GM19468 (cell line): ENCODE results near the gene DENND2A.
"Not testable (repeated sequence)": the region's sequence is repeated elsewhere in the genome, so short reads cannot be mapped to it uniquely, and the experiment has no call there.

Experiments used
- ATAC-seq: cut with Tn5 transposase; IDR thresholded peaks from one replicate; pipeline ENCODE4 v1.9.1; 2021; ENCODE audit warnings: mild to moderate bottlenecking, moderate library complexity, moderate number of reproducible peaks; ENCODE audit not compliant: unreplicated experiment; ENCODE audit errors: extremely low read depth

Gene DENND2A

DNA sequence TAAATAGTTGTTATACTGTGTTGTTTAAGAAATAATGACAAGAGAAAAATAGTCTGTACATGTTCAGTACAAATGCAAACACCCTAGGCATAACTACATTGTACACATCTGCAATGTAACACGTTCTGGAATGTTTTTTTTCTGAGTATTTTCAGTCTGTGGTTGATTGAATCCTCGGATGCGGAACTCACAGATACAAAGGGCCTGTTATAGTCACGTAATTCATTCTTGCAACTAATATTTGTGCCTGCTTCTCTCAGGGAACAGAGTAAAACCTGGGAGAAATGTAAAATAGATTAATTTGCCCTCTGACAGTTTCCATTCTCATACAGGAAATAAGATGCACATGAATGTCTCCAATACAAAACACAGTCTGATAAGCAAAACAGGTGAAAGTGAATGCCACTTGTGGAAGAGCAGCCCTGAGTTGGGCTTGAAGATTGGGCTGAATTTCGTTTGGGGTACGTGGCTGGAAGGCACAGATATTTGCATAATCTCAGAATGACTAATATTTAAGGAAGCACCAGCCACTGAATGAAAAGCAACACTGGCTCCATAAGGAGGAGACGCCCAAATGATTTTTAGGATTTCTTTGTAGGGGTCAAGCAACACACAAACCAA, 19.1 kb downstream of the DENND2A start:
- no peak for ATAC-seq

DNA sequence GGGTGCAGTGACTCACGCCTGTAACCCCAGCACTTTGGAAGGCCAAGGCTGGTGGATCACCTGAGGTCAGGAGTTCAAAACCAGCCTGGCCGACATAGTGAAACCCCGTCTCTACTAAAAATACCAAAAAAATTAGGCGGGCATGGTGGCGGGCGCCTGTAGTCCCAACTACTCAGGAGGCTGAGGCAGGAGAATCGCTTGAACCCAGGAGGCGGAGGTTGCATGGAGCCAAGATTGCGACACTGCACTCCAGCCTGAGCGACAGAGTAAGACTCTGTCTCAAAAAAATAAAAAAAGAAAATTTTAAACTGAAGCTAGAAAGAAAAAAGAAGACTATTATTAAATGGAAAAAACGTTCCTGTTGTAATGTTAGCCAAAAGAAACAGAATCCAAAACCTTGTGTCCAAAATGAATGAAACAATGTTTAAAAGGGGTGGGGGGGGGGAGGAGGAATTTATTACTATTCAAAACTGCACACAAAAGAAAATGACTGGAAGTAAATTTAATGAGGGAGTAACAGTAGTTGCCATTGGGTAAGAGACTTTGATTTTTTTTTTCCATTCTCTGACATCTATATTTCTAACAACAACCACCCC, 20.6 kb downstream of the DENND2A start:
- ATAC-seq = not testable (repeated sequence)

DNA sequence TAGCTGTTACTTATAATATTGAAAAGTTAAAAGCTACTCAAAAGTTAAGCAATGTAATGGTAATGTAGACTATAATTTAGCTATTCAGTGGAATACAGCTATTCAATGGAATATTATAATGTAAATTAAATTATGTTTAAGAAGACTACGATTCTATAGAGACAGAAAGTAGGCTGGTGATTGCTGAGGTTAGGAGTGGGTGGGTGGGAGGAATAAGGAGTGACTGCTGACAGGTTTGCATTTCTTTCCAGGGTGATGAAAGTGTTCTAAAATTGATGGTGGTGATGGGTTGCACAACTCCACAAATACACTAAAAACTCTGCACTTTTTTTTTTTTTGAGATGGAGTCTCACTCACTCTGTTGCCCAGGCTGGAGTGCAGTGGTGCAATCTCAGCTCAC, 21.4 kb downstream of the DENND2A start:
- no peak for ATAC-seq

DNA sequence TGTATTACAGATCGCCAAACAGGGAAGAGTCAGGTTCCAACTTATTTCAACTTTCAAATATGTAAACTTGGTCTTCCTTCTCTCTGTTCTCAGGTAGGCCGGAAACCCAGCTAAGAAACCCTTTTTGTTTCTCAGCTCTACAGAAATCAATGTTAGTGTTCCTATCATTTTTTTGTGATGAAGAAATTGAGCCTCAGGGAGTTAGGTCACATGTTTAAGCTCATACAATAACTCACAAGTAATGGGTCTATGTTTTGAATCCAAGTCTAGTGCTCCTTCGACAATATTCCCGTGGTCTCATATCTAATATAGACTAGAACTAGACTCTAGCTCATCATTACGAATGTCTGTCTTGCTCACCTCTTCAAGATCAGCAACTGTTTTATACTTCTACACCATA, 22.3 kb downstream of the DENND2A start:
- no peak for ATAC-seq

DNA sequence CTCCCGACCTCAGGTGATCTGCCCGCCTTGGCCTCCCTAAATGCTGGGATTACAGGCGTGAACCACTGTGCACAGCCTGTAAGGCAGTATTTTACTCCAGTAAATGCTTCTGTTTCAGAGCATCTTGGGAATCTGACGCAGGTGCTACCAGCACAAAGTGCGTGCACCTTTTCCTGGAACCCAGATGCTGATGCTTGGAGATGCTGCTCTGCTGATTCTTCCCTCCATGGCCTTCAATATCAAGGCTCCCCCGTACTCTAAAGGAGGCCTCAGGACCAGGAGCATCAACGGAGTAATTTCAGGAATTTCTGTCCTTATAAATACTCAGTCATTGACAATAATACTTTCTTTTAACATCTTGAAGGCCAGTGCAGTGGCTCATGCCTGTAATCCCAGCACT, 23.5 kb downstream of the DENND2A start:
- no peak for ATAC-seq

DNA sequence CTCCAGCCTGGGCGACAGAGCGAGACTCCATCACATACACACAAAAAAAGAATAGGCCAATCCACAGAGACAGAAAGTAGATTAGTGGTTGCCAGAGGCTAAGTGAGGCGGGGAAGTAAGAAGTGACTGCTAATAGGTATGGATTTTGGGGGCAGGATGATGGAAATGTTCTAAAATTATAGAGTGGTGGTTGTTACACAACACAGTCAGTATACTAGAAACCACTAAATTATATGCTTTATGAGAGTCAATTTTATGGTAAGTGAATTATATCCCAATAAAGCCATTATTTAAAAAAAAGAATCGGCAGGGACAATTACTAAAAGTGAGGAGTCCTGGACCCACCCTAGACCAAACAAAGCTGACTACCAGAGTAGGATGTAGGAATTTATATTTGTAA, 24.3 kb downstream of the DENND2A start:
- no peak for ATAC-seq

DNA sequence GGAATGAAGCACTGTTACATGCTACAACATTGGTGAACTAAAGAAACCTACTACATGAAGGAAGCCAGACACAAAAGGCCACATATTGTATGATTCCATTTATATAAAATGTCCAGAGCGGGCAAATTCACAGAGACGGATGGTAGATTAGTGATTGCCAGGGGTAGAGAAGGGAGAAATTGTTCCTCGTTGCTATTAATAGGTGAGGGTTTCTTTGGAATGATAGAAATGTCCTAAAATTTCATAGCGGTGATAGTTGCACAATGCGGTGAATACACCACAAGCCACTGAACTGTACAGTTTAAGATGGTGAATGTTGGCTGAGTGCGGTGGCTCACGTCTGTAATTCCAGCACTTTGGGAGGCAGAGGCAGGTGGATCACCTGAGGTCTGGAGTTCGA, 29.0 kb downstream of the DENND2A start:
- no peak for ATAC-seq

DNA sequence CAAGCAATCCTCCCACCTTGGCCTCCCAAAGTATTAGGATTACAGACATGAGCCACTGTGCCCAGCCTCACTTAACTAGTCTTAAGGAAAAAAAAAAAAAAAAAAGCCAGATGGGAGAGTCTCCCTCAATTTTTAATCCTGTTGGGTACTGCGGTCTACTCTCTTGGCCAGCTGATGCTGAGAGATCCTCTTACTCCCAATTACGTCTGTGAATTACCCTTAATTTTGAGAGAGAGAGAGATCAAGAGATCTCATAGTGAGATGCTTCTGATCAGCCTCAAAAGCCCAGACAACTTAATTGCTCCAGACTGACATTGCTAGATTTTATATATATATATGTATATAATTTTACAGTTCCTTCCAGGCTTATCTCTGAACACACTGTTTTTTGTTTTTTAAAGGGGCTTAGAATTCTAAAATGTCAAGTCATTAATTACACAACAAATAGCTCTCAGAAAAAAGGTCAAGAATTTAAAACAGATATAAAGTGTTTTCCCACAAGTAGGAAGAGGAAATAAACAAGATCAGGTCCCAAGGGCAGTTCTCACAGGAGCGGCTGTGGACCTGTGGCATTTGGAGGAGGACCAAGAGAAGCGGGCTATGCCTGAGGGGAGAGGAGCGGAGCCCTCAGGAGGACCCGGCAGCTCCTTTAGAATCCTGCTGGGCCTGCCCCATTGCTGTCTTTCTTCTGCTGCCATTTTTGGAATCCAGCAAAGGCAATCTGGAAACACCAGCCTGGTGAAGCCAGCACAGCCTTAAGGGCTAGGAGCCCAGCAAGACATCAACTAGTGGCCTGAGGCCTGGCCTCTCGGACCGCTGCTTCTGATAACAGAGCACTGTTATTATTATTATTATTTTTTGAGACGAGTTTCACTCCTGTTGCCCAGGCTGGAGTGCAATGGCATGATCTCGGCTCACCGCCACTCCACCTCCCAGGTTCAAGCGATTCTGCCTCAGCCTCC, 30.1 kb downstream of the DENND2A start:
- no peak for ATAC-seq

DNA sequence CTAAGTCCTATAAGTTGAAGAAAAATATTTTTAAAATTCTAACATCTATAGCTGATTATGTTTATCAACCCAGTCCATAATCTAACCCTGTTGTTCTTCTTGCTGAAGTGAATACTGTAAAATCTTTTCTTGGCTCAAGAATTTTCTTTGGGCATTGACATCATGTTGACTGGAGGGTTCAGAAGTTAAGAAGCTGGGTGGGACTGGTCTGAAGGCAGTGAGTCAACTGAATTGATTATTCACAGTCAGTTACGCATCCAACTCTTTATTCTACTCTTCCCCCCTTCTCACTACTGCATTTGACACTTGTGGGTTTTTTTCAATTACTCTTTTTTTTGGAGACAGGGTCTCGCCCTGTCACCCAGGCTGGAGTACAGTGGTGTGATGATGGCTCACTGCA, 31.0 kb downstream of the DENND2A start:
- no peak for ATAC-seq

DNA sequence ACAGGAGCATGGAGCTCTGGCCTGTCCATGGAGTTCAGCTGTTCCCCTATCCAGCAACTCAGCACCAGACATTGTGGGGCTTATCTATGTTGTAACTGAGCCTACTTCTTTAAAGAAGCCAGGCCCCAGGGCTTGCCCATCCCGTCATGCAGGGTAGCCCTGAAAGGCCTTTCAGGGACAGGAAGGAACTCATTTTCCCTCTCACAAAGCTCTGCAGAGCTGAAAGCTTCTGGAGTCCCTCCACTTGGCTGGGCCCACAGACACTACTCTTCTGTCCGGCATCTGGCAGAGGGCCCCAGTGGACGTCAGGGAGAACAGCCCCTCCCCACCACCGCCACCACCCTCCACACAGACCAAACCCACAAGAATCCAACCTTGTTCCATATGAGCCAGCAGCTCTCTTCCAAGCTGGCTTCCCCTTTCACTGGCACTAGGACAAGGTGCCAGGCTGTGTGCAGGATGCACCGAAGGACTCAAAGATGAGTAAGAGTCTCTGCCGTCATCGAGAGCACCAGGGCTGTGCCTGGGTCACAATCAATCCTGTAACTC, 33.1 kb downstream of the DENND2A start:
- ATAC-seq = no peak

DNA sequence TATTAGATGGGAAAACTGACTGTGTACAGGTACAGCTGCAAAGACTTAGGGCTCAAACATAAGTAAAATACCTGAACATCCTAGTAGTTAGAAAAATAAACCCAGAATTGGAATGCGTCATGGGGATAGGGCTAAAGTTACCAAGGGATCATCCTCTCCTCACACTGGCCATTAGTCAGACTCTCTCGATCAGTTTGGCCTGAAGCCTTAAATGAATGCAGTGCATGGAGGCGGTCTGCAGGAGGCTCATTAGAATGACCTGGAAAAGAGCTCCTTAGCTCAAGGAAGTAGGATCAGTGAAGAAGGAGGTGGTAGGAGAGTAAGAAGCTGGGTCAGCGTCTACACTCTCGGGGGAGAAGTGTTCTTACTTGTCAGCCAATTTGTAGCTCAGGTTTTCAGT, 35.3 kb downstream of the DENND2A start:
- no peak for ATAC-seq

DNA sequence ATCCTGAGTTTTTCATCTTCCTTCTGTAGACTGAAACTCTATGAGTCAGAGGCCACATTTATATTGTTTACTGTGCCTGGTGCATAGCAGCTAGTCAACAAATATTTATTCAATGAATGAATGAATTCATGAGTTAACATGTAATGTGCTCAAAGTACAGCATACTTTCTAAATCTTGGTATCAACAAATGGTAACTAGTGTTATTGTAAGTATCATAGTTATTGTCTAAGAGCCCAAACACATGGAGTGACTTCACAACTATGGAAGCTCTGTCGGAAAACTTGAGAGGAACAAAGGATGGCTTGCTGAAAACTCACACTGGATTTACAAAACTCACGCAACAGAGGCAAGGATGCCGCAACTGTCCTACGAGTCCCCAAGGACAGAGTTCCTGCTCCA, 35.9 kb downstream of the DENND2A start:
- ATAC-seq = no peak

DNA sequence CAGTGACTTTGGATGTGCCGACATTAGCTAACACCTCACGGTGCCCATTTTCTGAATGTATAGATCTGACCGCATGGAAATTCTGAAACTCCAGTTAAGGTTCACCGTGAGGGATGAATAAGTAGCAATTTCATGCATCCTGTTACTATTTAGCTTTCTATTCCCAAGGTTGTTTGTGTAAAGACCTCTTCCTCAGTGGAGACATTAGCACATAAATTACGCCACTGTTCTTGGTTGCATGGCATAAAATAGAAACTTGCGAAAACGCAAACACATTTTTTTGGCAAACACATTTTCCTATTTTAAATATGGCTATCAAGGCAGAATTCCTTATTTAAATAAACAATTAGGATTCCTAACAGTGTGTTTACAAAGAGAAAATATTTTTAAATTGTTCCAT, 36.5 kb downstream of the DENND2A start:
- ATAC-seq = no peak

DNA sequence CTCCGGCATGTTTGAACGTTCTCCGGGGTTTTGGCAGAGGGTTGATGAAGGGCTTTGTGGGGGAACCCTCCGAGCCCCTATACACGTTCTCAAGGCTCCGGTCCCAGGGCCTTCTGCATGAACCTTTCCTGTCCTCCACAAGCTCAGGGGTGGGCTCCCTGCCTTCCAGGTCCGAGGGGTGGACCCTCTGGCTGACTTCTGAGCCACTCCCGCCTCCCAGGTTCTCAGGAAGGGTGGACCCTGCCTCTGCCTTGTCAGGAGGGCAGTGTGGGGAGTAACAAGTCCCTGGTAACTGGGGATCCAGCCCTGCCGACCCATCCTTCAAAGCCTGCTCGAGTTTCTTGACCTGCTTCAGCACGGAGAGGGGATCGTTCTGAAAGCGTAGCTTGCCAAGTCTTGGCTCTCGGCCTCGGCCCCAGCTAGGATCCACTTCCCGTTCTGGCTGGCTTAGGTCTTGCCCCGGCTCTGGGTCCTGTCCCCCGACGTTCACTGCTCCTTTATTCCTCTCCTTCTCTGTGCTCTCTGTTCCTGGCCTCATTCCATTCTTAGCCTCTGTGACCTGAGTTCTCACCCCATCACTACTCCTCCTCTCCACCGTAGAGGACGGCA, 38.9 kb downstream of the DENND2A start:
- no peak for ATAC-seq

DNA sequence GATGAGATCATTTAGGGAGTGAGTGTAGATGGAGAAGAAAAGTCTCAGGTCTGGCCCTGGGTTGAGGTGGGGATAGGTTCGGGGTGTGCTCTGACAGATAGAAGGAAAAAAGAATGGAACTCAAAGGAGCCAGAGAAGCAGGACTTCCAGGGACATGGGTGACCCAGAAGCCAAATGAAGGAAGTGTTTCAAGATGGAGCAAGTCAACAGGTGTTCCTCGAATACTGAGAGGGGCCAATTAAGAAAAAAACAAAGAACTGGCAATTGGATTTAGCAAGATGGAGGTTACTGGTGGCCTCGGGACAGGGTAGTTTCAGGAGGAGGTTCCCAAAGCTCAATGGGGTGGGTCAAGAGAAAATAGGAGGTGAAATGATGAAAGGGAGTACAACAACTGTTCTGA, 40.3 kb downstream of the DENND2A start:
- ATAC-seq = no peak

DNA sequence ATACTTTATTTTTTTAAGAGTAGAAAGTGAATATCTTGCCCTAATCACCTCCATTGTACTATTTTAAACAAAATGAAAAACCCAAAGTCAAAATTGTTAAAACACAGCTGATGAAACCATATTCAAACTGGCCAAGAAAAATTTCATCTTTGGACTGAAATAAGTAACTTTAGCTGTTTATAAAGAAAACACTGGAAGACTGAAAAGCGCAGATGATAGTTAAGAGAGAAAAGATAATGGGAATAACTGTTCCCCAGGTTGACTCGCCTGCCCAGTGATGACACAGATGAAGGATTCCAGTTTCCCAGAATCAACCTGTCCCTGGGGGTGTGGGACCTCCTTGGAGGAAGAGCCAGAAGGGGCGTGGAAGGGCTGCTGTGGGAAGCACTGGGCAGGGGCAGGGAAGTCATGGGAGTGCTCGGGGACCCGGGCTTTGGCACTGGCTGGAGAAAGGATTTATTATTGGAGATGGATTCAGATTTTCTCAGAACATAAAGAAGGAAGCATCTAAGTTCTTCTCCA, 43.1 kb downstream of the DENND2A start:
- ATAC-seq = no peak

DNA sequence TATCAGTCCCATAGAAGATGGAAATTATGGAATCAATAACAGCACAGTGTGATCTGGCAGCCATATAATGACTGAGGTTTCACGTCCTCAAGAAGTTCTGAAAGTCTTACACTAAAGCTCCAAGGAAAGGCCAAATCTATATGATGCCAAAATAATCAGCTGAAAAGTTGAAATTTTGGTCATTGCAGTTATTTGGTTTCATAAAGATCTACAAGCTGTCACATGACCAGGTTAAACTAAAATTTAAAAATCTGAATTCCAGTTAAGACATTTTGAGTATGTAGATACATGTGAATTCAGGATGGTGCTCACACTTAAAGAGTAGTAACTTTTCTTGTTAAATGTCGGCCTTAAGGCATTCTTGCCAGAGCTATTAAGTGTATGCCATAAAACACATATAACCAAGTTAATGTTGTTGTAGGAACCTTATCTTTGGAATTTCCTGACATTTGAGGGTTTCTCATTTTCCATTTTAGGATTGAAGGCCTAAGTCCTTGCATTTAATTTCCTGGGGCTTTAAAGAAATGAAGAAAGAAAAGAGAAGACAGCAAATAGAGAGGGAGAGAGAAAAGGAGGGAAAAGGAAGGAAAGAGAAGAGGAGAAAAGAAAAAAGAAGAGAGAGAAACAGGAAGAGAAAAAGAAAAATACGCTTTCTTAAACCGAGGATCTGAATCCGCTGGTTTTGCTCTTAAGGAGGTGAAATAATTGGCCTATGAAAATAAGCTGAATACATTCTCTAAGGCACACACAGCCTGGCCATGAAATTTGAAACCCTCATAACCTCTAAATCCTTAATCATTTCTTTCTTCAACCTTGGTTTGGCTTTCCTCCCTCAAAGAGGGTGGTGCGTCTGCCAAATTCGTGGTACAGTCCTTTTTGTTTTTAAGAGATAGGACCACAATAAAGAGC, 43.8 kb downstream of the DENND2A start:
- no peak for ATAC-seq

DNA sequence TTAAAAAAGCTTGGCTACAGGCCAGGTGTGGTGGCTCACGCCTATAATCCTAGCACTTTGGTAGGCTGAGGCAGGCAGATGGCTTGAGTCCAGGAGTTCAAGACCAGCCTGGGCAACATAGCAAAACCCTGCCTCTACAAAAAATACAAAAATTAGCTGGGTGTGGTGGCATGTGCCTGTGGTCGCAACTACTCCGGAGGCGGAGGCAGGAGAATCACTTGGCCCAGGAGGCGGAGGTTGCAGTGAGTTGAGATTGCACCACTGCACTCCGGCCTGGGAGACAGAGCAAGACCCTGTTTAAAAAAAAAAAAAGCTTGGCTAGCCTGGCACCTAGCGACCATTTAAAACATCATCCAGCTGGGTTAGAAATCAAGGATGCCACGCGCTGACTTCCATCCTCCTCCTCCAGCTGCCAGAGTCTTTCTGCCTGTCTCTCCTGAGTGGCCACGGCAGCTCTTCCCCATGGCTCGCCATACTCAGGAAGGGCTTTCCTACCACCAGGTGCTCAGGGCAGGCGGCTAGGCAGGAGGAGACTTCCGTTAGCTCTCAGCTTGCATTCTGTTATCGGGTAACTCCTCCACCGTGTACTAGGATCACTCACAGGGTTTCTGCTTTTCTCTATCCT, 45.0 kb downstream of the DENND2A start:
- ATAC-seq = no peak

DNA sequence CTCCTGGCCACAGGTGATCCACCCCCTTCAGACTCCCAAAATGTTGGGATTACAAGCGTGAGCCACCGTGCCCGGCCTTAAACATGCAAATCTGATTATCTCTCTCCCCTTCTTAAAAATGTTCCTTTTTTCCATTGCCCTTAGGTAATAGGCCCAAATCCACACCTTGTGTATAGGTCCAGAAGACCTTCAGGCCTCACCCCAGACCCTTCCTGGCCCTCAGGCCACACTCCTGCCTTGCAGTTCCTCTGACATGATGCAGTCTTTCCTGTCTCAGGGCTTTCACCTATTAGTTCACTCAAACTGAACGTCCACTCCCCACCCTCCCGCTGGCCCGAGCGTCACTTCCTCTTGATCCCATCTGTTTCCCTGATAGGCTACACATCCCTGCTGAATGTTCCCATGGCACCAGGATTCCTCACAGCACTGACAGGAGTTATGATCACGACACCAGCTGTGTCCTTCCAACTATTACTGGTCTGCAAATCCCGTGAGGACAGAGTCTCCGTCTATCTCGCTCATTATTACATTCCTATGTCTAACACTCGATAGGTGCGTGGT, 46.4 kb downstream of the DENND2A start:
- ATAC-seq = no peak
